ENCODE results near the gene CHMP2A.

GRCh38 chr19:58569943-58570670 lies 15.2 kb upstream of the CHMP2A start:
- TF ChIP-seq POLR2A (IDR thresholded peaks at IDR 0.05; ENCODE audit: low read depth, low read length) (no peak), CTCF (IDR thresholded peaks at IDR 0.05; ENCODE audit: extremely low read depth in 1 of 2, insufficient read depth in 1 of 2, low read depth in 1 of 2, low read length in 2 of 2) (no peak), FOS (IDR thresholded peaks at IDR 0.05; ENCODE audit: borderline replicate concordance, insufficient read depth, low read length) (no peak), POLR2AphosphoS5 (IDR thresholded peaks at IDR 0.05; ENCODE audit: insufficient read depth, low read depth, low read length) (no peak), EZH2 (IDR thresholded peaks at IDR 0.05; ENCODE audit: borderline replicate concordance, low read depth, low read length, severe bottlenecking) (no peak)
